K562 (cell line): ENCODE results near the gene SRMS. TPM values are rescaled to one million over a fixed set of nuclear protein-coding genes. Genes with fewer than 3 reads are reported as not detected.

Experiments used
- CREM ChIP-seq: IDR thresholded peaks from 2 replicates; pipeline ENCODE4 v1.6.1; 2014; ENCODE audit warnings: antibody characterized with exemption, low read depth
- MEIS2 ChIP-seq: fragments of 450-650 bp; IDR thresholded peaks from 2 replicates; pipeline ENCODE4 v1.6.1; 2014; ENCODE audit warnings: mild to moderate bottlenecking; ENCODE audit not compliant: partially characterized antibody
- MTA2 ChIP-seq: fragments of 450-650 bp; IDR thresholded peaks from 2 replicates; pipeline ENCODE4 v1.6.1; 2016; ENCODE audit warnings: low read depth
- NONO ChIP-seq, 2 experiments: fragments of 200-400 bp in 1 of 2; fragments of 450-650 bp in 1 of 2; formaldehyde crosslinking in 1 of 2; IDR thresholded peaks; 2 replicates each; pipeline ENCODE4 v1.6.1; 2017; ENCODE audit warnings: low read depth in 2 of 2, mild to moderate bottlenecking in 2 of 2, moderate library complexity in 2 of 2, low read length in 1 of 2
- RFX1 ChIP-seq: fragments of 450-650 bp; IDR thresholded peaks from 2 replicates; pipeline ENCODE4 v1.6.1; 2016; ENCODE audit warnings: mild to moderate bottlenecking, moderate library complexity
- ZBTB7A ChIP-seq: IDR thresholded peaks from 2 replicates; pipeline ENCODE4 v1.6.1; 2011; ENCODE audit warnings: low read depth, mild to moderate bottlenecking, low read length, moderate library complexity, borderline replicate concordance; ENCODE audit not compliant: control insufficient read depth
- ZBTB8A ChIP-seq: fragments of 450-650 bp; IDR thresholded peaks from 2 replicates; pipeline ENCODE4 v1.6.1; 2018; ENCODE audit warnings: mild to moderate bottlenecking, moderate library complexity; ENCODE audit not compliant: partially characterized antibody
- ZC3H4 ChIP-seq: sonication (generic); formaldehyde crosslinking; IDR thresholded peaks from 2 replicates; pipeline ENCODE4 v1.9.0; 2021; ENCODE audit warnings: missing genetic modification reagents, borderline replicate concordance
- ZNF184 ChIP-seq: sonication (generic); formaldehyde crosslinking; IDR thresholded peaks from 2 replicates; pipeline ENCODE4 v1.5.0; 2020; ENCODE audit warnings: missing genetic modification reagents
- ZNF583 ChIP-seq: fragments of 250-450 bp; sonication (Bioruptor Pico); IDR thresholded peaks from 2 replicates; pipeline ENCODE4 v1.4.0; 2020
- polyA plus RNA-seq, 8 experiments: library from polyadenylated mRNA; depleted of rRNA in 4 of 8; stranded (reverse) in 5 of 8; unstranded in 3 of 8; fragments of >200 nt; fragmentation: Nextera tagmentation in 2 of 8; fragmentation: Illumina TruSeq in 1 of 8; extraction: Ambion mirVana in 2 of 8; extraction: Trizol in 1 of 8; gene quantifications; 2 replicates each; pipeline versions ENCODE4 v1.2.1 to v1.2.3, GENCODE V29; 2011 to 2014; ENCODE audit warnings: inconsistent platforms in 1 of 8, missing spikeins in 1 of 8
- total RNA-seq, 7 experiments: library from RNA; depleted of rRNA in 6 of 7; stranded (reverse); fragments of >200 nt in 6 of 7; fragmentation: Illumina TruSeq in 2 of 7; extraction: Trizol in 2 of 7; gene quantifications; 2 replicates each; pipeline versions ENCODE4 v1.2.1 to v1.2.3, GENCODE V29; 2011 to 2021; ENCODE audit warnings: low replicate concordance in 1 of 7
- TF ChIP-seq, protein P1 (sequence below), 2 experiments: fragments of 450-650 bp in 1 of 2; IDR thresholded peaks; 2 replicates each; pipeline ENCODE4 v1.6.1; 2011 to 2017; ENCODE audit warnings: low read depth in 2 of 2, antibody characterized with exemption in 1 of 2, borderline replicate concordance in 1 of 2, low read length in 1 of 2, mild to moderate bottlenecking in 1 of 2, mixed read lengths in 1 of 2; ENCODE audit not compliant: control insufficient read depth in 1 of 2
- TF ChIP-seq, protein P2 (sequence below): sonication (generic); formaldehyde crosslinking; IDR thresholded peaks from 2 replicates; pipeline ENCODE4 v1.8.0; 2022; ENCODE audit warnings: missing genetic modification reagents, mild to moderate bottlenecking, borderline replicate concordance
- TF ChIP-seq, protein P3 (sequence below): sonication (generic); formaldehyde crosslinking; IDR thresholded peaks from 2 replicates; pipeline ENCODE4 v1.9.0; 2022; ENCODE audit warnings: mild to moderate bottlenecking, missing genetic modification reagents
- TF ChIP-seq, protein P4 (sequence below), 2 experiments: fragments of 450-650 bp; formaldehyde crosslinking in 1 of 2; IDR thresholded peaks; 2 replicates each; pipeline versions ENCODE4 v1.4.0 to v1.6.1; 2014 to 2020; ENCODE audit warnings: mild to moderate bottlenecking in 2 of 2, borderline replicate concordance in 1 of 2, low read depth in 1 of 2

Gene SRMS
- total and polyA plus RNA-seq, 9 of the 15 experiments (the other 6 are each of a cell fraction or from before 2014, with no cell fraction given), result 0.07 TPM; not detected in 8

DNA sequence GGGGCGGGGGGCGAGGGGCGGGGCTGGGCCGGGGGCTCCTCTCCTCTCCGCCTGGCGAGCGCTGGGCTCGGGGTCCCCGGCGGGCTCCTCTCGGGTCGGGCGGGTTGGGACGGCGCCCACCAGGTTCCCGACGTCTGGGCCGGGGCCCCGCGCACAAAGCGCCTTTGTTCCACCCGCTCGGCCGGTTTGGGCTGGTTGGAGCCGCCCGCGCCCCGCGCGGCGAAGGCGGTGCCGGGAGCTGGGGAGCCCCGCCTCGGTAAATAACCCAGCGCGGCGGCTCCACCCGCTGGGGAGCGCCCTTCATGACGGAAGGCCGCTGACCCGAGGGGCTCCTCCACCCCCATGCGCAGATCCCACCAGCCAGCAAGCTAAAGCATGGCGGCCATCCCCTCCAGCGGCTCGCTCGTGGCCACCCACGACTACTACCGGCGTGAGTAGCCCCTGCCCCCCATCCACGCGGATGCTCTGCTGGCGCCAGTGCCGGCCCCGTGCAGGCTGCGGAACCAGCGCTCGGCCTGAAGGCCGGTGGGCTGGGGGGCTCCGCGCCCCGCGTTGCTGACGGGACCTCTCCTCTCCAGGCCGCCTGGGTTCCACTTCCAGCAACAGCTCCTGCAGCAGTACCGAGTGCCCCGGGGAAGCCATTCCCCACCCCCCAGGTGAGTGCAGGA lies 26.5 kb downstream of the SRMS start (continued):
- TF ChIP-seq, protein P1, sequence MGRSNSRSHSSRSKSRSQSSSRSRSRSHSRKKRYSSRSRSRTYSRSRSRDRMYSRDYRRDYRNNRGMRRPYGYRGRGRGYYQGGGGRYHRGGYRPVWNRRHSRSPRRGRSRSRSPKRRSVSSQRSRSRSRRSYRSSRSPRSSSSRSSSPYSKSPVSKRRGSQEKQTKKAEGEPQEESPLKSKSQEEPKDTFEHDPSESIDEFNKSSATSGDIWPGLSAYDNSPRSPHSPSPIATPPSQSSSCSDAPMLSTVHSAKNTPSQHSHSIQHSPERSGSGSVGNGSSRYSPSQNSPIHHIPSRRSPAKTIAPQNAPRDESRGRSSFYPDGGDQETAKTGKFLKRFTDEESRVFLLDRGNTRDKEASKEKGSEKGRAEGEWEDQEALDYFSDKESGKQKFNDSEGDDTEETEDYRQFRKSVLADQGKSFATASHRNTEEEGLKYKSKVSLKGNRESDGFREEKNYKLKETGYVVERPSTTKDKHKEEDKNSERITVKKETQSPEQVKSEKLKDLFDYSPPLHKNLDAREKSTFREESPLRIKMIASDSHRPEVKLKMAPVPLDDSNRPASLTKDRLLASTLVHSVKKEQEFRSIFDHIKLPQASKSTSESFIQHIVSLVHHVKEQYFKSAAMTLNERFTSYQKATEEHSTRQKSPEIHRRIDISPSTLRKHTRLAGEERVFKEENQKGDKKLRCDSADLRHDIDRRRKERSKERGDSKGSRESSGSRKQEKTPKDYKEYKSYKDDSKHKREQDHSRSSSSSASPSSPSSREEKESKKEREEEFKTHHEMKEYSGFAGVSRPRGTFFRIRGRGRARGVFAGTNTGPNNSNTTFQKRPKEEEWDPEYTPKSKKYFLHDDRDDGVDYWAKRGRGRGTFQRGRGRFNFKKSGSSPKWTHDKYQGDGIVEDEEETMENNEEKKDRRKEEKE (IDR thresholded peaks at IDR 0.05; ENCODE audit: borderline replicate concordance in 1 of 2, control insufficient read depth in 1 of 2, low read depth in 2 of 2, low read length in 1 of 2), result no peak
- TF ChIP-seq MTA2 (no peak), MEIS2 (no peak), NONO (IDR thresholded peaks at IDR 0.05; ENCODE audit: low read depth in 2 of 2, low read length in 1 of 2) (peak in 1 of 2 experiments; percentile 87; a peak in 2 of 4 replicates), ZNF583 (CRISPR knock-in tag) (no peak), ZNF184 (no peak), ZBTB7A (peak; percentile 69; the same call in 1 of the 2 replicates), ZC3H4 (CRISPR knock-in tag) (peak; percentile 74; the same call in 1 of the 2 replicates), CREM (peak; percentile 15; the same call in 1 of the 2 replicates), ZBTB8A (no peak), RFX1 (no peak)
- TF ChIP-seq, protein P2, sequence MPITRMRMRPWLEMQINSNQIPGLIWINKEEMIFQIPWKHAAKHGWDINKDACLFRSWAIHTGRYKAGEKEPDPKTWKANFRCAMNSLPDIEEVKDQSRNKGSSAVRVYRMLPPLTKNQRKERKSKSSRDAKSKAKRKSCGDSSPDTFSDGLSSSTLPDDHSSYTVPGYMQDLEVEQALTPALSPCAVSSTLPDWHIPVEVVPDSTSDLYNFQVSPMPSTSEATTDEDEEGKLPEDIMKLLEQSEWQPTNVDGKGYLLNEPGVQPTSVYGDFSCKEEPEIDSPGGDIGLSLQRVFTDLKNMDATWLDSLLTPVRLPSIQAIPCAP (CRISPR knock-in tag), result no peak
- TF ChIP-seq, protein P3, sequence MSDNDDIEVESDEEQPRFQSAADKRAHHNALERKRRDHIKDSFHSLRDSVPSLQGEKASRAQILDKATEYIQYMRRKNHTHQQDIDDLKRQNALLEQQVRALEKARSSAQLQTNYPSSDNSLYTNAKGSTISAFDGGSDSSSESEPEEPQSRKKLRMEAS (CRISPR knock-in tag), result peak; percentile 74
- TF ChIP-seq, protein P4, sequence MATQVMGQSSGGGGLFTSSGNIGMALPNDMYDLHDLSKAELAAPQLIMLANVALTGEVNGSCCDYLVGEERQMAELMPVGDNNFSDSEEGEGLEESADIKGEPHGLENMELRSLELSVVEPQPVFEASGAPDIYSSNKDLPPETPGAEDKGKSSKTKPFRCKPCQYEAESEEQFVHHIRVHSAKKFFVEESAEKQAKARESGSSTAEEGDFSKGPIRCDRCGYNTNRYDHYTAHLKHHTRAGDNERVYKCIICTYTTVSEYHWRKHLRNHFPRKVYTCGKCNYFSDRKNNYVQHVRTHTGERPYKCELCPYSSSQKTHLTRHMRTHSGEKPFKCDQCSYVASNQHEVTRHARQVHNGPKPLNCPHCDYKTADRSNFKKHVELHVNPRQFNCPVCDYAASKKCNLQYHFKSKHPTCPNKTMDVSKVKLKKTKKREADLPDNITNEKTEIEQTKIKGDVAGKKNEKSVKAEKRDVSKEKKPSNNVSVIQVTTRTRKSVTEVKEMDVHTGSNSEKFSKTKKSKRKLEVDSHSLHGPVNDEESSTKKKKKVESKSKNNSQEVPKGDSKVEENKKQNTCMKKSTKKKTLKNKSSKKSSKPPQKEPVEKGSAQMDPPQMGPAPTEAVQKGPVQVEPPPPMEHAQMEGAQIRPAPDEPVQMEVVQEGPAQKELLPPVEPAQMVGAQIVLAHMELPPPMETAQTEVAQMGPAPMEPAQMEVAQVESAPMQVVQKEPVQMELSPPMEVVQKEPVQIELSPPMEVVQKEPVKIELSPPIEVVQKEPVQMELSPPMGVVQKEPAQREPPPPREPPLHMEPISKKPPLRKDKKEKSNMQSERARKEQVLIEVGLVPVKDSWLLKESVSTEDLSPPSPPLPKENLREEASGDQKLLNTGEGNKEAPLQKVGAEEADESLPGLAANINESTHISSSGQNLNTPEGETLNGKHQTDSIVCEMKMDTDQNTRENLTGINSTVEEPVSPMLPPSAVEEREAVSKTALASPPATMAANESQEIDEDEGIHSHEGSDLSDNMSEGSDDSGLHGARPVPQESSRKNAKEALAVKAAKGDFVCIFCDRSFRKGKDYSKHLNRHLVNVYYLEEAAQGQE (IDR thresholded peaks at IDR 0.05; ENCODE audit: borderline replicate concordance), result peak; percentile 100
- TF ChIP-seq, protein P4 (CRISPR knock-in tag; IDR thresholded peaks at IDR 0.05; ENCODE audit: low read depth), result peak; percentile 52; the same call in 1 of the 2 replicates
